Body of pancreas (tissue), 4 donors: Measurements from ENCODE around the gene MACROH2A2. TPM values are rescaled to one million over a fixed set of nuclear protein-coding genes. Genes with fewer than 3 reads are reported as not detected.

Source experiments
- ATAC-seq: fragments of 150-250 bp; one replicate; pipeline ENCODE4 v1.9.1; 2016
- DNase-seq, 4 donors: peaks; one replicate each; pipeline ENCODE4 v3.0.0-alpha.2; 2019
- H3K27ac ChIP-seq, 4 donors: fragments of 200-600 bp; sonication (generic); 1 replicate in 3 of 4; 2 replicates in 1 of 4; pipeline versions ENCODE4 v1.5.1 to v1.6.1; 2016 to 2019; ENCODE audit warnings: mild to moderate bottlenecking in 1 of 4, mixed read lengths in 1 of 4, moderate library complexity in 1 of 4
- H3K27me3 ChIP-seq, 2 donors: fragments of 200-600 bp; sonication (generic); one replicate each; pipeline ENCODE4 v1.6.0; 2016; ENCODE audit warnings: mild to moderate bottlenecking in 1 of 2
- H3K36me3 ChIP-seq, 2 donors: fragments of 200-600 bp; sonication (generic); replicated peaks in 1 of 2; 2 replicates each; pipeline ENCODE4 v1.5.1; 2016; ENCODE audit warnings: low read depth in 2 of 2; ENCODE audit not compliant: insufficient read depth in 1 of 2
- H3K4me1 ChIP-seq: fragments of 200-600 bp; sonication (generic); one replicate; pipeline ENCODE4 v1.6.0; 2016
- H3K4me3 ChIP-seq, 2 donors: fragments of 200-600 bp; sonication (generic); 1 replicate in 1 of 2; 2 replicates in 1 of 2; pipeline ENCODE4 v1.5.1; 2016 to 2019
- H3K9me3 ChIP-seq, 3 donors: fragments of 200-600 bp; sonication (generic); 1 replicate in 2 of 3; 2 replicates in 1 of 3; pipeline ENCODE4 v1.5.1; 2016
- CTCF ChIP-seq, 7 experiments: fragments of 450-650 bp in 4 of 7; fragments of 200-600 bp in 3 of 7; sonication (generic) in 3 of 7; IDR thresholded peaks; one replicate each; pipeline ENCODE4 v1.5.1; 2016 to 2019; ENCODE audit warnings: antibody characterized with exemption in 7 of 7
- POLR2A ChIP-seq, 3 donors: fragments of 450-650 bp; IDR thresholded peaks; one replicate each; pipeline ENCODE4 v1.6.1; 2016; ENCODE audit warnings: antibody characterized with exemption in 3 of 3, mild to moderate bottlenecking in 2 of 3
- WGBS, 2 donors: methylation state at CpG; one replicate each; pipeline ENCODE4 v1.1.5; 2017; 5-methylcytosine and 5-hydroxymethylcytosine counted together
- intact Hi-C: fragments of 100-400 bp; cut with DNase I; formaldehyde crosslinking; loops from one replicate; pipeline ENCODE4 v1.15.1; 2023
- total RNA-seq, 2 donors: library from RNA; depleted of rRNA; stranded (reverse); fragments of >200 nt; gene quantifications; one replicate each; pipeline ENCODE4 v1.1.0, GENCODE V29; 2016

MACROH2A2 gene
- total RNA-seq, 2 donors from 2014 or later, result 0.99 to 10.6 TPM

DNA sequence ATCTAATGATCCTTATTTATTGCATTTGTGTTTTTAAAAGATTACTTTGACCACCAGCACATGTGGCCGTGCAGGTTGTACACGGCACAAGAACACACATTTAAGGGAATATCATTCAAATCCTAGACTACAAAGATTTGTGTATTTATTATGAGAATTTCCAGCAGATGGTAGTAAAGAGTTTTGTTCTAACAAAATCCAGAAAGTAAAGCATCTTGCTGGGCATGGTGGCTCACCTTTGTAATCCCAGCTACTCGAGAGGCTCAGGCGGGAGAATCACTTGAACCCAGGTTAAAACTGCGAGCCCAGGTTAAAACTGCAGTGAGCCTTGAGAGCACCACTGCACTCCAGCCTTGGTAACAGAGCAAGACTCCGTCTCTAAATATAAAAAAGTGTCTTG is 31.5 kb downstream of the MACROH2A2 start:
- intact Hi-C loops, result no loop called here
- no peaks in the 10 kb centered on the region for H3K9me3 ChIP-seq
- H3K27ac ChIP-seq, result no peak overlapping the region
- 84 to 93% methylated on average over 6 of the region's 6 CpGs for WGBS, 2 donors
- H3K27me3 ChIP-seq, result no peaks in the 10 kb centered on the region
- no peak overlapping the region for H3K4me3 ChIP-seq
- ATAC-seq (no peak), DNase-seq (no peak)
- H3K36me3 ChIP-seq, result no peaks in the 10 kb centered on the region
- TF ChIP-seq POLR2A (IDR thresholded peaks at IDR 0.05) (no peak), CTCF (IDR thresholded peaks at IDR 0.05) (no peak)
- H3K4me1 ChIP-seq, result no peaks in the 10 kb centered on the region

DNA sequence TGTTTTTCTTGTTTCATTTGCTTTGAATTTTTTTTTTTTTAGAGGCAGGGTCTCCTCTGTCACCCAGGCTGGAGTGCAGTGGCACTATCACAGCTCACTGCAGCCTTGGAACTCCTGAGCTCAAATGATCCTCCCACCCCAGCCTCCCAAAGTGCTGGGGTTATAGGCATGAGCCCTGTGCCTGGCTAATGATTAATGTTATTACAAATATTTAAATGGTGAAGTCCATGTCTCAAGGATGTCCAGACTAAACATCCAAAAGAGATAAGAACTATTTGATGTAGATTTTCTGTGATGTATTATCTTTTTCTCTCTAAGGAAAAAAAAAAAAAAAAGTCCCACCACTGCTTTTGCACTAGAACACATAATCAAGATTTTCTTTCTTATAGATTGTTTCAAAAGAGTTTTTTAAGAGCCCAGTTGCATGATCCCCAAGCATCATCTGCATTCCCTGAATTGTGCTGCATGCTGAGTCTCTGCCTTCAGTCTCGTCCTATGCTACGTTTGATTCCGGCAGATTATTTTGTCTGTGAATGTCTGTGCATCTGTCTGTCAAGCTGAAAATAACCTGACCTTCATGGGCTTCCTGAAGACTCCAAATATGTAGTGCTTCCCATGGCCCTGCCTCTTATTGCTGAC is 33.4 kb downstream of the MACROH2A2 start:
- intact Hi-C loops, result no loop called here
- H3K4me1 ChIP-seq, result no peaks in the 10 kb centered on the region
- ATAC-seq (no peak), DNase-seq (no peak)
- H3K27me3 ChIP-seq, result no peaks in the 10 kb centered on the region
- no peak for TF ChIP-seq POLR2A (IDR thresholded peaks at IDR 0.05)
- TF ChIP-seq CTCF (IDR thresholded peaks at IDR 0.05), result no peak
- no peaks in the 10 kb centered on the region for H3K9me3 ChIP-seq
- 77 to 84% methylated on average over 3 of the region's 3 CpGs for WGBS, 2 donors
- no peak overlapping the region for H3K4me3 ChIP-seq
- H3K36me3 ChIP-seq, result no peaks in the 10 kb centered on the region
- no peak overlapping the region for H3K27ac ChIP-seq

DNA sequence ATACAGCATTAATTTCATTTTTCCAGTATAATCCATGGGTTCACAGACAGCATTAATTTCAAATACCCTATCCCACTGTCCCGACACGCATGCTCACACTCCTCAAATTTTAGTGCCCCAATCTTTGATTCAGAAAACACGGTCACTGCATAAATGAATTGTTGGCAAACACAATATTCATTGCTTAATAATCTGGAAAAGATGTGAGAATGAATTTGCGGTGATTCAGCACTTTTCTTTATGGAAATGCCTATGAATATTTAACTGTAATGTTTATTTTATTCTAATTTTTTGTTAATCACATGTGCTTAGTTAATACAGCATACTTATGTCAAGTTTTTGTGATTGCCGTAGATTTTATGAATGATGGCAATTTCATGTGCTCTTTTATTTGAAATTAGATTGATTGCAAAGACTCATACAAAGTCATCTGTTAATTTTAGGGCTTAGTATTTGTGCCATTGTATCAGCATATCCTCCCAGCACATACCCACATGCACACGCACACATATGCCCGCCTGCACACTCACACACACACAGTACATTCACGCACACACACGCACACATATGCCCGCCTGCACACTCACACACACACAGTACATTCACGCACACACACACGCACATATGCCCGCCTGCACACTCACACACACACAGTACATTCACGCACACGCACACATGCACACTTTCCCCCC is 35.1 kb downstream of the MACROH2A2 start:
- Histone ChIP-seq H3K36me3 (no peaks in the 10 kb centered on the region), H3K4me3 (no peak overlapping the region), H3K27ac (no peak overlapping the region), H3K9me3 (no peaks in the 10 kb centered on the region), H3K4me1 (no peaks in the 10 kb centered on the region), H3K27me3 (no peaks in the 10 kb centered on the region)
- 85 to 89% methylated on average over 15 of the region's 15 CpGs for WGBS, 2 donors
- DNase-seq, result no peak
- TF ChIP-seq POLR2A (IDR thresholded peaks at IDR 0.05), result no peak
- no peak for TF ChIP-seq CTCF (IDR thresholded peaks at IDR 0.05)
- ATAC-seq, result no peak
- intact Hi-C loops, result no loop called here

- Histone ChIP-seq H3K4me3 (no peak overlapping the region), H3K9me3 (no peaks in the 10 kb centered on the region), H3K36me3 (no peaks in the 10 kb centered on the region), H3K27me3 (no peaks in the 10 kb centered on the region), H3K4me1 (no peaks in the 10 kb centered on the region), H3K27ac (no peak overlapping the region)
- DNase-seq (no peak), ATAC-seq (no peak)
- 52 to 82% methylated on average over 3 of the region's 3 CpGs for WGBS, 2 donors
- intact Hi-C loops, result no loop called here
- TF ChIP-seq POLR2A (IDR thresholded peaks at IDR 0.05) (no peak), CTCF (IDR thresholded peaks at IDR 0.05) (no peak)
Observed at GRCh38 chr10:70088308-70088698, 35.7 kb downstream of the MACROH2A2 start.

- intact Hi-C loops, result no loop called here
- DNase-seq (no peak), ATAC-seq (no peak)
- Histone ChIP-seq H3K4me3 (no peak overlapping the region), H3K9me3 (no peaks in the 10 kb centered on the region), H3K4me1 (no peaks in the 10 kb centered on the region), H3K27me3 (no peaks in the 10 kb centered on the region), H3K36me3 (no peaks in the 10 kb centered on the region), H3K27ac (no peak overlapping the region)
- TF ChIP-seq POLR2A (IDR thresholded peaks at IDR 0.05), result no peak
- no peak for TF ChIP-seq CTCF (IDR thresholded peaks at IDR 0.05)
- whole genome bisulfite sequencing, 2 donors, result 92 to 93% methylated on average over 8 of the region's 8 CpGs
Observed at GRCh38 chr10:70090013-70090412, 37.4 kb downstream of the MACROH2A2 start.
